OCI-LY3 (cell line): ENCODE measurements around the gene CCND3.

Experiments
- H2AFZ ChIP-seq: fragments of 200-600, 300-600 bp; shearing (Covaris generic); 2 replicates; pipeline ENCODE4 v1.6.0; 2014; ENCODE audit warnings: antibody characterized with exemption, low read depth, low read length
- H3K27ac ChIP-seq: fragments of 200-600, 300-600 bp; sonication (generic); 2 replicates; pipeline ENCODE4 v1.5.1; 2014; ENCODE audit warnings: mild to moderate bottlenecking, low read length, moderate library complexity, mixed read lengths
- H3K27me3 ChIP-seq: fragments of 200-600, 300-600 bp; sonication (generic); 2 replicates; pipeline ENCODE4 v1.6.1; 2014; ENCODE audit warnings: low read depth, low read length, mixed read lengths
- H3K36me3 ChIP-seq: fragments of 200-600, 300-600 bp; sonication (generic); replicated peaks from 2 replicates; pipeline ENCODE3; 2014; ENCODE audit warnings: low read depth, low read length, mixed read lengths
- H3K4me1 ChIP-seq: fragments of 300-600, 200-600 bp; sonication (generic); 2 replicates; pipeline ENCODE4 v1.6.1; 2014; ENCODE audit warnings: low read length, mixed read lengths
- H3K4me2 ChIP-seq: fragments of 200-600, 300-600 bp; sonication (generic); 2 replicates; pipeline ENCODE4 v1.6.1; 2014; ENCODE audit warnings: low read length, mixed read lengths
- H3K4me3 ChIP-seq: fragments of 300-600, 200-600 bp; sonication (generic); 2 replicates; pipeline ENCODE4 v1.5.1; 2014; ENCODE audit warnings: antibody characterized with exemption, mild to moderate bottlenecking, low read length, moderate library complexity
- H3K79me2 ChIP-seq: fragments of 300-600, 200-600 bp; shearing (Covaris generic); 2 replicates; pipeline ENCODE4 v1.6.1; 2014; ENCODE audit warnings: mild to moderate bottlenecking, low read length, mixed read lengths
- H3K9ac ChIP-seq: fragments of 300-600, 200-600 bp; shearing (Covaris generic); 2 replicates; pipeline ENCODE4 v1.6.0; 2014; ENCODE audit warnings: mild to moderate bottlenecking, low read length, moderate library complexity
- H3K9me3 ChIP-seq: fragments of 200-600, 300-600 bp; shearing (Covaris generic); 2 replicates; pipeline ENCODE4 v1.6.1; 2014; ENCODE audit warnings: low read length, mixed read lengths; ENCODE audit not compliant: insufficient read depth
- H4K20me1 ChIP-seq: fragments of 200-600, 300-600 bp; sonication (generic); 2 replicates; pipeline ENCODE4 v1.6.1; 2016; ENCODE audit warnings: low read length, mixed read lengths; ENCODE audit not compliant: insufficient read depth
- EZH2phosphoT487 ChIP-seq: fragments of 200-600 bp; shearing (Covaris generic); IDR thresholded peaks from 2 replicates; pipeline ENCODE4 v1.6.1; 2018; ENCODE audit warnings: antibody characterized with exemption, mixed run types, low read depth
- TF ChIP-seq, protein P1 (sequence below): fragments of 200-600, 300-600 bp; sonication (generic); IDR thresholded peaks from 2 replicates; pipeline ENCODE4 v1.5.1; 2014; ENCODE audit warnings: antibody characterized with exemption, low read length, low read depth

CCND3 gene

DNA sequence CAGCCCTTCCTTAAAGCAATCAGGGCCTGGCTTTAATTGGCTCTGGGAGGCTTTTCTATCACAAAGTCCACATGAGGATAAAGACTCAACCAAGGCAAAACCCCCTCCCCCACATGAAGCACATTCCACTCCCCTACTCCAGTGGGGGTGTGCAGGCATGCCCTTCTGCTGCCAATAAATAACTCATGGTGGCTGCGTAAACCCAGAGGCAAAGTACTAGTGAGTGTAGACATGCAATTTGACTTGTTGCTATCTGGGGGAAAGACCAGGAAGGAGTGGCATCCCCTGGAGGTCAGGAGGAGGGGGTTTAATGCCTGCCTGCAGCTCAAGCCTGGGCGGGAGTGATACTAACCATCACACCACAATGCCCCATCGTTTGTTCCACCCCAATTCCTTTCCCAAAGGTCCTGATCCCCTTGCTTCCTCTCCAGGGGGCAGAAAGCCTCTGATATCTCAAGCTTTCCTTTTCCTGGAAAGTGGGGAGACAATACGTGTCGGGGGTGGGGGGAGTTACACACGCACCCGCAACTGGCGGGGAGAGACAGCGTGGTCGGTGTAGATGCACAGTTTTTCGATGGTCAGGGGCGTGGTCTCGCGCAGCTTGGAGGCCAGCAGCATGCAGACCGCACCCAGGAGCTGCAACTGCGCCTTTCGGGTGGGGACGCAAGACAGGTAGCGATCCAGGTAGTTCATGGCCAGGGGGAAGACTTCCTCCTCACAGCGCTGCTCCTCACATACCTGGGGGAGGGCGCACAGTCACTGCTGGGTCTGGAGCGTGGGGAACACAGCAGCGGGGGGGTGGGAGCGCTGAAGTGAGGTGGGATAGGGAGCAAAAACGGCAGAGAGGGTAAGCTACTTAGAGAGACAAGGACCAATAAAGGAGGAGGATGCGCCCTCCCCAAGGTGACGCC is 1.5 kb downstream of the CCND3 start:
- H3K9ac ChIP-seq: peak overlapping the region; percentile 79; the same call in 1 of the 2 replicates
- peak overlapping the region; percentile 85 for H3K4me2 ChIP-seq
- peaks cover 19% of the 10 kb centered on the region for H3K4me1 ChIP-seq
- peak overlapping the region; percentile 90 for H3K4me3 ChIP-seq
- H2AFZ ChIP-seq: peak overlapping the region; percentile 44; the same call in 1 of the 2 replicates
- H3K9me3 ChIP-seq: no peaks in the 10 kb centered on the region
- no peaks in the 10 kb centered on the region for H3K27me3 ChIP-seq
- H3K79me2 ChIP-seq: peaks cover 13% of the 10 kb centered on the region; the same call in 1 of the 2 replicates
- H4K20me1 ChIP-seq: peaks cover 6% of the 10 kb centered on the region
- peaks cover 10% of the 10 kb centered on the region for H3K36me3 ChIP-seq
- H3K27ac ChIP-seq: no peak overlapping the region
- TF ChIP-seq EZH2phosphoT487: no peak
- TF ChIP-seq, protein P1, sequence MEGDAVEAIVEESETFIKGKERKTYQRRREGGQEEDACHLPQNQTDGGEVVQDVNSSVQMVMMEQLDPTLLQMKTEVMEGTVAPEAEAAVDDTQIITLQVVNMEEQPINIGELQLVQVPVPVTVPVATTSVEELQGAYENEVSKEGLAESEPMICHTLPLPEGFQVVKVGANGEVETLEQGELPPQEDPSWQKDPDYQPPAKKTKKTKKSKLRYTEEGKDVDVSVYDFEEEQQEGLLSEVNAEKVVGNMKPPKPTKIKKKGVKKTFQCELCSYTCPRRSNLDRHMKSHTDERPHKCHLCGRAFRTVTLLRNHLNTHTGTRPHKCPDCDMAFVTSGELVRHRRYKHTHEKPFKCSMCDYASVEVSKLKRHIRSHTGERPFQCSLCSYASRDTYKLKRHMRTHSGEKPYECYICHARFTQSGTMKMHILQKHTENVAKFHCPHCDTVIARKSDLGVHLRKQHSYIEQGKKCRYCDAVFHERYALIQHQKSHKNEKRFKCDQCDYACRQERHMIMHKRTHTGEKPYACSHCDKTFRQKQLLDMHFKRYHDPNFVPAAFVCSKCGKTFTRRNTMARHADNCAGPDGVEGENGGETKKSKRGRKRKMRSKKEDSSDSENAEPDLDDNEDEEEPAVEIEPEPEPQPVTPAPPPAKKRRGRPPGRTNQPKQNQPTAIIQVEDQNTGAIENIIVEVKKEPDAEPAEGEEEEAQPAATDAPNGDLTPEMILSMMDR: no peak

DNA sequence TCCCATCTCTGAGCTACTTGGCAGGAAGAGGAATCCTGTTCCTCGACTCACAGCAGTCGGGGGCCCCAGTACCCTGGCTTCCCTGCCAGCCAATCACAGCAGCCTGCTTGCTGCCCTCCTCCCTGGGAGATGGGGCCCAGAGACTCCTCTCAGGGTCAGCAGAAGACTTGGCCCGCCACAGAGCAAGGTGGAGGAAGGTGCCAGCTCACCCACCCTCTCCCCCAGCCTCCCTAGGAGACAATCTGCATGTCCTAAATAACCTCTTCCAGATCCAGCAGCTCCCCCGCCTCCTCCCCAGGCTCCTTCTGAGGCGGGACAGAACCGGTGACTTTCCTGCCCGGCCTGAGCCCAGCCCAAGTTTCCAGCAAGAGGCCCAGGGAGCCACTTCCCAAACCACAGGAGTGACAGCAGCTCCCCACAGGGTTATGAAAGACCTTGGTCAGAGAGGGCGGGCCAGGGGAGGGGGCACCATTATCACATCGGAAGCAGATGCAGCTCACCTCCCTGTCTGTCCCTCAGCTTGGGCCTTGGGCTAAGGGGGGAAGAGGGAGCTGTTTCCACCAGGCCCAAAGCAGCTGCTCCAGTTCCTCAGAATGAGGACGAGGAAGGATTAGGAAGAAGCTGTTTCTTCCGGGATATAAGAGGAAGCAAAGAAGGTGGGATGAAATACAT is 2.3 kb downstream of the CCND3 start:
- Histone ChIP-seq H3K79me2 (peaks cover 13% of the 10 kb centered on the region; the same call in 1 of the 2 replicates), H3K36me3 (peaks cover 17% of the 10 kb centered on the region), H4K20me1 (peaks cover 6% of the 10 kb centered on the region), H3K4me2 (no peak overlapping the region), H3K27me3 (no peaks in the 10 kb centered on the region), H3K9ac (no peak overlapping the region), H3K9me3 (no peaks in the 10 kb centered on the region), H2AFZ (no peak overlapping the region), H3K27ac (no peak overlapping the region), H3K4me3 (no peak overlapping the region), H3K4me1 (peaks cover 19% of the 10 kb centered on the region)
- TF ChIP-seq, protein P1: no peak
- no peak for TF ChIP-seq EZH2phosphoT487

GRCh38 chr6:41938590-41939175 is 2.9 kb downstream of the CCND3 start:
- H3K4me2 ChIP-seq: no peak overlapping the region
- H3K27ac ChIP-seq: no peak overlapping the region
- H4K20me1 ChIP-seq: peaks cover 6% of the 10 kb centered on the region
- H3K36me3 ChIP-seq: peaks cover 21% of the 10 kb centered on the region
- no peak overlapping the region for H3K9ac ChIP-seq
- no peak overlapping the region for H3K4me3 ChIP-seq
- no peak for TF ChIP-seq EZH2phosphoT487
- TF ChIP-seq, protein P1: no peak
- H3K79me2 ChIP-seq: peaks cover 13% of the 10 kb centered on the region; the same call in 1 of the 2 replicates
- H2AFZ ChIP-seq: no peak overlapping the region
- peaks cover 19% of the 10 kb centered on the region for H3K4me1 ChIP-seq
- no peaks in the 10 kb centered on the region for H3K27me3 ChIP-seq
- H3K9me3 ChIP-seq: no peaks in the 10 kb centered on the region
